Measurements from ENCODE around the gene TMEM178A. TPM values are rescaled to one million over a fixed set of nuclear protein-coding genes. Genes with fewer than 3 reads are reported as not detected.

Gene TMEM178A
- total and polyA plus RNA-seq, 2 of the 8 experiments (the other 6 are each of a cell fraction or from before 2014, with no cell fraction given) = 11.2 to 14.9 TPM

DNA sequence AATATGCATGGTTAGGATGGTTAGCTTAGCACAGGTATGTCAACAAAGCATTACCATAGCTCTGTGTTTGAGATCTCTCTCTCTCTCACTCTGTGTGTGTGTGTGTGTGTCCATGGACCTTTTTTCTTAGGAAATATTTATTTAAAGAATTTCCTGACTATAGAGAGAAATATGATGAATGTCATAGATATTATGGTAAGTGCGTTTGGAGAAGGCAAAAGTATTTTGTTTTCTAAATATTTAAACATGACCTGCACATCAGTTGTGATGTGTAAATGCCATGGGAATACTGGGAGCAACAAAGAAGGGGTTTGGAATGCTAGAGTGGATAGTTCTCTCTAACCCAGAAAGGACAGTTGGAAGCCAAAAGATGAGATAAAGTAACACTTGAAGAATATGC is 3.9 kb upstream of the TMEM178A start (continued):
- TF ChIP-seq, protein P1, sequence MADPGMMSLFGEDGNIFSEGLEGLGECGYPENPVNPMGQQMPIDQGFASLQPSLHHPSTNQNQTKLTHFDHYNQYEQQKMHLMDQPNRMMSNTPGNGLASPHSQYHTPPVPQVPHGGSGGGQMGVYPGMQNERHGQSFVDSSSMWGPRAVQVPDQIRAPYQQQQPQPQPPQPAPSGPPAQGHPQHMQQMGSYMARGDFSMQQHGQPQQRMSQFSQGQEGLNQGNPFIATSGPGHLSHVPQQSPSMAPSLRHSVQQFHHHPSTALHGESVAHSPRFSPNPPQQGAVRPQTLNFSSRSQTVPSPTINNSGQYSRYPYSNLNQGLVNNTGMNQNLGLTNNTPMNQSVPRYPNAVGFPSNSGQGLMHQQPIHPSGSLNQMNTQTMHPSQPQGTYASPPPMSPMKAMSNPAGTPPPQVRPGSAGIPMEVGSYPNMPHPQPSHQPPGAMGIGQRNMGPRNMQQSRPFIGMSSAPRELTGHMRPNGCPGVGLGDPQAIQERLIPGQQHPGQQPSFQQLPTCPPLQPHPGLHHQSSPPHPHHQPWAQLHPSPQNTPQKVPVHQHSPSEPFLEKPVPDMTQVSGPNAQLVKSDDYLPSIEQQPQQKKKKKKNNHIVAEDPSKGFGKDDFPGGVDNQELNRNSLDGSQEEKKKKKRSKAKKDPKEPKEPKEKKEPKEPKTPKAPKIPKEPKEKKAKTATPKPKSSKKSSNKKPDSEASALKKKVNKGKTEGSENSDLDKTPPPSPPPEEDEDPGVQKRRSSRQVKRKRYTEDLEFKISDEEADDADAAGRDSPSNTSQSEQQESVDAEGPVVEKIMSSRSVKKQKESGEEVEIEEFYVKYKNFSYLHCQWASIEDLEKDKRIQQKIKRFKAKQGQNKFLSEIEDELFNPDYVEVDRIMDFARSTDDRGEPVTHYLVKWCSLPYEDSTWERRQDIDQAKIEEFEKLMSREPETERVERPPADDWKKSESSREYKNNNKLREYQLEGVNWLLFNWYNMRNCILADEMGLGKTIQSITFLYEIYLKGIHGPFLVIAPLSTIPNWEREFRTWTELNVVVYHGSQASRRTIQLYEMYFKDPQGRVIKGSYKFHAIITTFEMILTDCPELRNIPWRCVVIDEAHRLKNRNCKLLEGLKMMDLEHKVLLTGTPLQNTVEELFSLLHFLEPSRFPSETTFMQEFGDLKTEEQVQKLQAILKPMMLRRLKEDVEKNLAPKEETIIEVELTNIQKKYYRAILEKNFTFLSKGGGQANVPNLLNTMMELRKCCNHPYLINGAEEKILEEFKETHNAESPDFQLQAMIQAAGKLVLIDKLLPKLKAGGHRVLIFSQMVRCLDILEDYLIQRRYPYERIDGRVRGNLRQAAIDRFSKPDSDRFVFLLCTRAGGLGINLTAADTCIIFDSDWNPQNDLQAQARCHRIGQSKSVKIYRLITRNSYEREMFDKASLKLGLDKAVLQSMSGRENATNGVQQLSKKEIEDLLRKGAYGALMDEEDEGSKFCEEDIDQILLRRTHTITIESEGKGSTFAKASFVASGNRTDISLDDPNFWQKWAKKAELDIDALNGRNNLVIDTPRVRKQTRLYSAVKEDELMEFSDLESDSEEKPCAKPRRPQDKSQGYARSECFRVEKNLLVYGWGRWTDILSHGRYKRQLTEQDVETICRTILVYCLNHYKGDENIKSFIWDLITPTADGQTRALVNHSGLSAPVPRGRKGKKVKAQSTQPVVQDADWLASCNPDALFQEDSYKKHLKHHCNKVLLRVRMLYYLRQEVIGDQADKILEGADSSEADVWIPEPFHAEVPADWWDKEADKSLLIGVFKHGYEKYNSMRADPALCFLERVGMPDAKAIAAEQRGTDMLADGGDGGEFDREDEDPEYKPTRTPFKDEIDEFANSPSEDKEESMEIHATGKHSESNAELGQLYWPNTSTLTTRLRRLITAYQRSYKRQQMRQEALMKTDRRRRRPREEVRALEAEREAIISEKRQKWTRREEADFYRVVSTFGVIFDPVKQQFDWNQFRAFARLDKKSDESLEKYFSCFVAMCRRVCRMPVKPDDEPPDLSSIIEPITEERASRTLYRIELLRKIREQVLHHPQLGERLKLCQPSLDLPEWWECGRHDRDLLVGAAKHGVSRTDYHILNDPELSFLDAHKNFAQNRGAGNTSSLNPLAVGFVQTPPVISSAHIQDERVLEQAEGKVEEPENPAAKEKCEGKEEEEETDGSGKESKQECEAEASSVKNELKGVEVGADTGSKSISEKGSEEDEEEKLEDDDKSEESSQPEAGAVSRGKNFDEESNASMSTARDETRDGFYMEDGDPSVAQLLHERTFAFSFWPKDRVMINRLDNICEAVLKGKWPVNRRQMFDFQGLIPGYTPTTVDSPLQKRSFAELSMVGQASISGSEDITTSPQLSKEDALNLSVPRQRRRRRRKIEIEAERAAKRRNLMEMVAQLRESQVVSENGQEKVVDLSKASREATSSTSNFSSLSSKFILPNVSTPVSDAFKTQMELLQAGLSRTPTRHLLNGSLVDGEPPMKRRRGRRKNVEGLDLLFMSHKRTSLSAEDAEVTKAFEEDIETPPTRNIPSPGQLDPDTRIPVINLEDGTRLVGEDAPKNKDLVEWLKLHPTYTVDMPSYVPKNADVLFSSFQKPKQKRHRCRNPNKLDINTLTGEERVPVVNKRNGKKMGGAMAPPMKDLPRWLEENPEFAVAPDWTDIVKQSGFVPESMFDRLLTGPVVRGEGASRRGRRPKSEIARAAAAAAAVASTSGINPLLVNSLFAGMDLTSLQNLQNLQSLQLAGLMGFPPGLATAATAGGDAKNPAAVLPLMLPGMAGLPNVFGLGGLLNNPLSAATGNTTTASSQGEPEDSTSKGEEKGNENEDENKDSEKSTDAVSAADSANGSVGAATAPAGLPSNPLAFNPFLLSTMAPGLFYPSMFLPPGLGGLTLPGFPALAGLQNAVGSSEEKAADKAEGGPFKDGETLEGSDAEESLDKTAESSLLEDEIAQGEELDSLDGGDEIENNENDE (IDR thresholded peaks at IDR 0.05; ENCODE audit: insufficient replicate concordance, low read length) = no peak
- TF ChIP-seq RFX5 (IDR thresholded peaks at IDR 0.05; ENCODE audit: borderline replicate concordance, low read depth, low read length) (no peak), EP300 (IDR thresholded peaks at IDR 0.05; ENCODE audit: borderline replicate concordance in 1 of 2, low read depth in 2 of 2, low read length in 2 of 2) (no peak), CTBP2 (IDR thresholded peaks at IDR 0.05; ENCODE audit: borderline replicate concordance, insufficient read depth, insufficient read length, low read length) (no peak), EZH2 (IDR thresholded peaks at IDR 0.05; ENCODE audit: low read depth, low read length, severe bottlenecking) (no peak), RAD21 (IDR thresholded peaks at IDR 0.05 in 1 of 2, conservative IDR thresholded peaks at IDR 0.05 in 1 of 2; ENCODE audit: low read depth in 2 of 2, low read length in 2 of 2) (no peak), MAFK (IDR thresholded peaks at IDR 0.05; ENCODE audit: low read depth, low read length) (no peak)

Data from H1 (cell line).